SK-N-SH (cell line): Measurements from ENCODE around the gene PTPRG.

Source experiments
- CTCF ChIP-seq: fragments of 200-600 bp; sonication (generic); IDR thresholded peaks from 2 replicates; pipeline ENCODE4 v1.6.1; 2017; ENCODE audit warnings: antibody characterized with exemption, mild to moderate bottlenecking, moderate library complexity
- ELF1 ChIP-seq: IDR thresholded peaks from 2 replicates; pipeline ENCODE4 v1.4.0; 2012
- EP300 ChIP-seq, 2 experiments: IDR thresholded peaks; 2 replicates each; pipeline versions ENCODE4 v1.4.0 to v1.6.1; 2012; ENCODE audit warnings: borderline replicate concordance in 1 of 2, low read depth in 1 of 2, low read length in 1 of 2
- MAX ChIP-seq: IDR thresholded peaks from 2 replicates; pipeline ENCODE4 v1.4.0; 2012; ENCODE audit warnings: low read depth
- NFIC ChIP-seq: IDR thresholded peaks from 2 replicates; pipeline ENCODE4 v1.4.0; 2012; ENCODE audit warnings: borderline replicate concordance
- PBX3 ChIP-seq: IDR thresholded peaks from 2 replicates; pipeline ENCODE4; 2012
- POLR2AphosphoS5 ChIP-seq: IDR thresholded peaks from 2 replicates; pipeline ENCODE4 v1.6.1; 2012; ENCODE audit warnings: low read depth, low read length
- RAD21 ChIP-seq: IDR thresholded peaks from 2 replicates; pipeline ENCODE4 v1.6.1; 2012; ENCODE audit warnings: mild to moderate bottlenecking, low read length
- RFX5 ChIP-seq: IDR thresholded peaks from 2 replicates; pipeline ENCODE4 v1.6.1; 2012; ENCODE audit warnings: mild to moderate bottlenecking, improper control_type of control experiment, low read length
- TAF1 ChIP-seq: IDR thresholded peaks from 2 replicates; pipeline ENCODE4 v1.6.1; 2012; ENCODE audit warnings: low read depth, mild to moderate bottlenecking, low read length, moderate library complexity, borderline replicate concordance
- USF2 ChIP-seq: fragments of 150-350 bp; IDR thresholded peaks from 2 replicates; pipeline ENCODE4 v1.6.1; 2017; ENCODE audit warnings: antibody characterized with exemption, low read length, low read depth, borderline replicate concordance

- TF ChIP-seq CTCF (no peak), ELF1 (no peak), POLR2AphosphoS5 (no peak), NFIC (no peak), USF2 (no peak), MAX (no peak), RAD21 (no peak), RFX5 (no peak), PBX3 (peak; percentile 68), EP300 (IDR thresholded peaks at IDR 0.05; ENCODE audit: borderline replicate concordance in 1 of 2, low read depth in 1 of 2, low read length in 1 of 2) (no peak), TAF1 (no peak)
Observed at GRCh38 chr3:61882253-61882652, 320.9 kb downstream of the PTPRG start.
